Measurements from ENCODE around the gene ADAMTSL5.

The ADAMTSL5 gene

DNA sequence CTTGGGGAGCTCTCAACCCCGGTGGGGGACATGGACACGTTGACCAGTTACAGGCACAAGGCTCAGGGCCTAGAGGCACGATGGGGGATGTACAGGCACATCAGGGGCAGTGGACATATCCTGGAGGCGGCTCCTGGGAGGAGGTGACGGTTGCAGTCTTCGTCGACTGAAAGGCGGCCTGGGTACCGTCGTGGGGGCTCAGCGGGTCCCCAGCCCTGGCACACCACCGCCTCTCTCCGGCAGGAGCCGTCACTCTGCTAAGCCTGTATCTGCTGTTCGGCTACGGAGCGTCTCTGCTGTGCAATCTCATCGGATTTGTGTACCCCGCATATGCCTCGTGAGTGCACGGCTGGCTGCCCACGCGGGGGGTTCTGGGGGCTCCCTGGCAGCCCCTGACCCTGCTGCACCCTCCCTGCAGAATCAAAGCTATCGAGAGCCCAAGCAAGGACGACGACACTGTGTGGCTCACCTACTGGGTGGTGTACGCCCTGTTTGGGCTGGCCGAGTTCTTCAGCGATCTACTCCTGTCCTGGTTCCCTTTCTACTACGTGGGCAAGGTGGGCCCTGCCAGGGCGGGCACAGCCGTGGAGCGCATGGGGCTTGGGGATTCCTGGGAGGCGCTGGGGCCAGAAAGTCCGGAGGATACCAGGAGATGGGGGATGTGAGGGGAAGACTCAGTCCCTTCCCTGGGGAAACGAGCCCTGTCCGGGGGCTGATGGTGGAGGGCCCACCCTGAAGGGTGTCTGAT, 17.6 kb downstream of the ADAMTSL5 start:
- DNase-seq = no peak

DNA sequence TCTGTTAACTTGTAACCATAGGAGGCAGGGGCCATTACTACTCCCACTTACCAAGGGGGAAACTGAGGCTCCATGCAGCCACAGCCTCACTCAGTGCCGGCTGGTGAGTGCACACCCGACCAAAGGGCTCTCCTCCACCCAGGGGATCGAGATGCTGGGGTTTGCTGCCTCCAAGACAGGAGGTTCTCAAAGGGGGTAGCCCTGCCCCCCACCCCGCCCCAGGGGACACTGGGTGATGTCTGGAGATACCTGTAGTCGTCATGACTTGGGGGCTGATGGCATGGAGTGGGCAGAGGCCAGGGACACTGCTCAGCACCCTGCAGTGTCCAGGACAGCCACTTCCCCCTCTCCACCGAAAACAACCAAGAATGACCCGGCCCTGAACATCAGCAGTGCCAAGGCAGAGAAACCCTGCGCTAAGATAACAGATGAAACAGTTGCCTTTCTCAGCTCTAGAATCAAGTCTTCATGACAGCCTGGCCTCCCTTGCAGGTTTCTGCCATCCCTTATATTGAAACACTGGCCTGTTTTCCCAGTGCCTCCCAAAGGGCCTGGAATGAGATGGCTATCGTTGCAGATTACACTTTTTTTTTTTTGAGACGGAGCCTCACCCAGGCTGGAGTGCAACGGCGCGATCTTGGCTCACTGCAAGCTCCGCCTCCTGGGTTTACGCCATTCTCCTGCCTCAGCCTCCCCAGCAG, 18.6 kb downstream of the ADAMTSL5 start:
- DNase-seq = no peak

DNA sequence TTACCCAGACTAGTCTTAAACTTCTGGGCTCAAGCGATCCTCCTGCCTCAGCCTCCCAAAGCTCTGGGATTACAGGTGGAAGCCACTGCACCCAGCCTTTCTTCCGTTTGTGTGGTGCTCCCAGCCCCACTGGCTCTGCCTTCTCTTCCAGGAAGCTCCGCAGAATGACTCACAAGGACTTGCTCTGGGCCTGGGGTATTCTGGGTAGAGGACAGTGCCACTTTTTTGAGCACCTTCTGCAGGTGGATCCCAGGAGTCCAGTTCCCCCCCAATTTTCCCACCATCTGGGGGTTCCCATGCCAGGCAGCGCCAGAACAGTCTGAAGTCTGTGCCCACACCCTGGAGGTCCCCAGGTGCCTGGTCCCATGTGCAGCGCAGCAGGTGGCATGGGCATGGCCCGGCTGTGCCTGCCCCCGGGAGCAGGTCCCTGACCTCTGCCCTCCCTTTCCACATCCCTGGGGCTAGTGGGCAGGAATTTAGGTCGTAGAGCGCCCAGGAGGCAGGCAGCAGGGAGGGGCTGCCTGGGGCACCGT, 20.3 kb downstream of the ADAMTSL5 start:
- DNase-seq = no peak

DNA sequence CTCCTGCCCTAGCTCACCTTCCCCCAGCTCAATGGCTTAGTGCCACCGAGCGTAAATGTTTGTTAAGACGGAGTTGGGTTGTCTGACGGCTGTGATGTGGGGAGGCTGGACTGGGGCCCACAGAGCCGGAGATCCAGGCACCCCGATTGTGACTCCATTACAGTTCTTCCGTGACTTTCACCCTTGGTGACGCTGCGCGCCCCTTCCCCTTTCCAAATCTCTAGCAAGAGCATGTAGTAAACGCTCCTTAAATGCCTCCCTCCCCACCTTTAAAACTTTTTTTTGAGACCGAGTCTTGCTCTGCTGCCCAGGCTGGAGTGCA, 21.0 kb downstream of the ADAMTSL5 start:
- no peak for DNase-seq

DNA sequence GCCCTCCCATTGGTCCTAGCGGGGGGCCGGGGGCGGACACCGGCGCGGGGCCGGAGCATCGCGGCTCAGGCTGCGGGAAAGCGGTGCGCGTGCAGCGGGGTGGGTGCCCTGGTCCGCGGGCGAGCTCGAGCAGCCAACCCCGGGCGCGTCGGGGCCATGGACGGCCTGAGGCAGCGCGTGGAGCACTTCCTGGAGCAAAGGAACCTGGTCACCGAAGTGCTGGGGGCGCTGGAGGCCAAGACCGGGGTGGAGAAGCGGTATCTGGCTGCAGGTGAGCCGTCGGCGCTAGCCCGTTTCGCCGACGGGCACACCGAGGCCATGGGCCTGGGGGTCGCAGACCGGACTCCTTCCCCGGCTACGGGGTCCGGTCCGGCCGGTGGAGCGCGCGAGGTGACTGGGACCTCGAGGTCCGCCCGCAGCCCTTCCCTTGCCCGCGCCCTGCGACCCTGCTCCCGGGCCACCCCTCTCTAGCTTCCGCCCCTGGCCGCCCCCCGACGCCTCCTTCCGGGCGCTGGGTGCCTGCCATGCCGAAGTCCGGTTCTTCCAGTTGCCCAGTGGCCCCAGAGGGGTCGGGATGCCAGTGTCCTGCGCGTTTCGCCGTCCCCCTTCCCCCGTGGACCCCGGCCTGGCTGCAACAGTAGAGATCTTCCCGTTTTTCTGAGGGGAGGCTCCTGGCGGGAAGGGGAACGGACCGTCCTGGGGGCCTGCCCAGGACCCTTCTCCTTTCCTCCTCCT, 21.5 kb downstream of the ADAMTSL5 start, which contains the start of gene REEP6:
Gene REEP6, plus strand, starts transcription at position 68 of the 735 bp plus-strand sequence. Its CDS starts 89 bp downstream, at position 157.
- no peak for DNase-seq

DNA sequence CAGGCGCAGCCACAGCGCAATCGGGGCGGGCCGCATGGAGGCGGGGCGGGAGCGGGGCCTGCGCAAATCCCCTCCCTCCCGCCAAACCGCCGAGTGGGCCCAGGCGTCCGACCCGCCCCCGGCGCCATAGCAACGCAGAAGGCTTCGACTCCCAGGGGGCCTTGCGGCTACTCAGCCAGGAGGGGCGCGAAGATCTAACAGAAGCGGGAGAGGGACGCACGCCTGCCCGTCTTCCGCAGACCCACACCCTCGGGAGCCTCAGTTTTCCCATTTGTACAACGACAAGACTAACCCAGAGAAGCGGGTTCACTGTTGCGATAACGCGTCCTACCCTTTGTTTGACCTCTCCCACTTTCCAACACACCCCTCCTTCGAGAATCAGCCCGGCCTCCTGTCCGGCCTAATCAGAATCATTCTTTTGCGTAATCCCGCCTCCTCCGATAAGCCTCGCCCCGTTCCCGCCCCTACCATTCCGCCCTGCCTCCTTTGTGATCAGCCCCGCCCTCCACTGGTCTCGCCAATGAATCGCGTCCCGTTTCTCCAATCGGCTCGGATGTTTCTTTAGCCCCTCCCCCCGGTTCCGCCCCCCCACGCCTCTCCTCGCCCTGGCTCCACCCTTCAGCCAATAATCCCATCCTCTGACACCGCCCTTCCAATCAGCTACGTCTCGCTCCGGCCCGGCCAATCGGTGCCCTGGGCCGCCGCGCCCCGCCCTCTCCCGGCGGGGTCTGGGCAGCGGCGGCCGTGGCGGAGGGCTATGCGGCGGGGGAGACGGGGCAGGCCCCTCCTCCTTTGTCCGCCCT, 22.3 kb downstream of the ADAMTSL5 start, which contains the start of gene PCSK4:
Gene PCSK4, minus strand, starts transcription at position 40 of the 803 bp plus-strand sequence. Its CDS starts 4 bp downstream, at position 36.
- peak; percentile 100 for DNase-seq

DNA sequence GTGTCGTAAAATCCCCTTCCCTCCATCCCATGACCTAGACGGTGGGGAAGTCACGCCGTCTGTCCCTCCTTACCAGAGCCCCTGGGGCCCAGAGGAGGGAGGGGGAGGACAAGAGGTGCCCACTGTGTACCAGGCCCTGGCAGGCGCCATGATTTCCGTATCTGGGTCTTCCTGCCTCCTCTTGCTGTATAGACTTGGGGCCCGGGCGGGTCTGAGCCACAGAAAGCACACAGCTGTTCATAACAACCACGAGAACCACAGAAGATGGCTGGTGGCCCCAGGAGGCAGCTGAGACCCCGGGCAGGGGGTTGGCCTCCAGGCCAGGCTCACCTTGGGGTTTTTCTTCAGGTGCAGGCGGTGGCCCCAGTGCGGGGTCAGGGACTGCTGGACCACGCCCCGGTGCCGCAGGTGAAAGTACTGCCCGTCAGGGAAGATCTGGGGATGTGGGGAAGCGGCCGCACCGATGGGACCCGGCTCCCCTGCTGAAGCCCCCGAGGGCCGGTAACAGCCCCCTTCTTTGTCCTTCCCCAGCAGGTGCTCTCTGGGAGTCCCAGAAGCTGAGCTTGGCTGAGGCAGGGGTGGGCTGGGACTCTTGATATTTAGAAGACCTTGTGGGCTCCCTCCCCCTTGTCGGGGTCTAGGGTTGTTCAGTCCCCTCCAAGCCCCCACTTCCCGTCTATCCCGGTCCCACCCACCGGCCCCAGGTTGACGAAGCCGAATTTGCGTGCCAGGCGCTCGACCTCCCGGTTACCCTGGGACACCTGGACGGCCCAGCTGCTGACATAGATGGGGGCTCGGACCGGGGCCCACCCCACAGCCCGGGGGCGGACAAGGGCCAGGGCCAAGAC, 23.1 kb downstream of the ADAMTSL5 start:
- DNase-seq = peak; percentile 63

DNA sequence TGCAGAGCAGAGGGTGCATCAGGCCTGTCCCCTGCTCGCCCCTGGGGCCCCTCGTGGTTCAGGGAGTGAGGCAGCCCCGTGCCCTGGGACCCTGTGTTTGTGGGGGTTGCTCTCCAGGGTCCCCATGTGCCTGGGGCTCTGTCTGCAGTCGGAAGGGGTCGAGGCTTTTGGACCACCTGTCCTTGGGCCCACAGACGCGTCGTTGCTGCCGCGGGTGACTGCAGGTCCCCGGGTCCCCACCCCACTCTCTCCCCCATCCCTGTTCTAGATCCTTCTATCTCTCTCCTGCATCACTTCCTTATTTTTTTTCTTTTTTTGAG, 24.6 kb downstream of the ADAMTSL5 start:
- DNase-seq = no peak

DNA sequence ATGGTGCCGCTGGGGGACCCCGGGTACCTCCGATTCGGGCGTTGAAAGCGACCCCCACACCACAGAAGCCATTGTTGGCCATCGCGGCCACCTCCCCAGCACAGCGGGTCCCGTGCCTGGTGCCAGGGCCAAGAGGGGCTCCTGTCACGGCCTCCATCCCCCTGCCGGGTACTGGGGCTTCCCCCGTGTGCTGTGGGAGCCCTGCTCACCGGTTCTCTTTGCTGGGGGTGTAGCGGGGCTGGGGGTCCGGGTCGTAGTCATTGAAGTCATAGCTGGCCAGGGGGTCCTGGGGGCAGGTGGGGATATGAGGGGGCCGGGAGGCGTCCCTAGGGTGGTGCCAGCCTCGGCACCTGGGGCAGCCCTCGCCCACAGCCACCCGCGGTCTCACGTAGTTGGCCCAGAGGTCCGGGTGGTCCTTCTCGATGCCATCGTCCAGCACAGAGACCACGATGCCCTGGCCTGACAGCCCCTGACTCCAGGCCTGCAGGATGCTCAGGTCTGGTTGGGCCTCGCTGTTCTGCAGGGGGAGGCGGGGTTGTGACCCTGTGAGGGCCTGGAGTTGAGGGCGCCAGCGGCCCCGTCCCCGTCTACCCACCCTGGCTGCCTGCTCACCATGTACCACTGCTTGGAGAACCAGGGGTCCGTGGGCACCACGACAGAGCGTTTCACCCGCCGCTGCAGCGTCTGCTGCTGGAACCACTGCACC, 25.1 kb downstream of the ADAMTSL5 start:
- DNase-seq = no peak

DNA sequence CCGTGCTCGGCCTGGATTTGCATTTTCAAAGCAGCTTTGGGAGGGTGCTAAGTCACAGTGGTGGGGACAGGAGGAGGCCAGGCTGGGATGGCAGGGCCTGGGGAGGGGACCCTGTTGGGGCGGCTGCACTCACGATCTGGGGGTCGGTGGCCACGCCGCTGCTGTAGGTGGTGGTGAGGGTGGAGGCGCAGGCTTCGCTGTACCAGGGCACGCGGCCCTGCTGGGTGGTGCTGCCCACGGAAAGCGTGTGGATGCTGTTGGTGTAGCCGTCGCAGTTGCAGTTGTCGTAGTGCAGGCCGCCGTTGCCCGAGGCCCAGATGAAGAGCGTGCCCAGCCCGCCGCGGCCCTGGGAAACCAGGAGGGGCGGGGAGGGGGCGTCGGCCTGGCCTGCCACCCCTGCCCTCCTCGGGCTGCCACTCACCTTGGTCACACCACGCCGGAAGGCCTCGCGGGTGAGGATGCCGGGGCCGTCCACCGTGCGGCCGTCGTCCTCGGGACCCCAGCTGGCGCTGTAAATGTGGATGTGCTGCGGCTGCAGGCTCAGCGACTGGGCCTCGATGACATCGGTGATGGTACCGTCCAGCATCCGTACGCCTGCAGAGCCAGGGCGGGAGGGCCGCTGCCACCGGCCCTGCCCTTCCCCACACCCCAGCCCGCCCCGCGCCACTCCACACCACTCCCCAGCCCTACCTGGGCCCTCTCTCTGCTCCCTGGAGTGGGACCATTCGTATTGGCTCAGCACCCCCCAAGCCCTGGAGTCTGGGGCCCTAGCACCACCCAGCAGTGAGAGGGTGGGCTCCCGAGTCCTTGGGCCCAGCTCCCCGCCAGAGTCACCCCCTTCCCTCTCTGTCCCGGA, 25.9 kb downstream of the ADAMTSL5 start:
- DNase-seq = no peak

DNA sequence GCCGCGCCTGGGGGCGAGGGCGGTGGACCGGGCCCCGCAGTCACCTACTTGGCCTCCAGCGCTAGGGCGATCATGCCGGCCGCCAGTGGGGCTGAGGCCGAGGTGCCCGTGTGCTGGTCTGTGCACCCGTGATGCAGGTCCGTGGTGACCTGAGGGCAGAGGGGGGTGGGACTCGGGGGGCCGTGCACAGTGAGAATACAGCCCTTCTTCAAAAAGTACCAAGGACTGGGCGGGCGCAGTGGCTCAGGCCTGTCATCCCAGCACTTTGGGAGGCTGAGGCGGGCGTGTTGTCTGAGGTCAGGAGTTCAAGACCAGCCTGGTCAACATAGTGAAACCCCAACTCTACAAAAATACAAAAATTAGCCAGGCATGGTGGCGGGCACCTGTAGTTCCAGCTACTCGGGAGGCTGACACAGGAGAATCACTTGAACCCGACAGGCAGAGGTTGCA, 28.8 kb downstream of the ADAMTSL5 start:
- DNase-seq = no peak

DNA sequence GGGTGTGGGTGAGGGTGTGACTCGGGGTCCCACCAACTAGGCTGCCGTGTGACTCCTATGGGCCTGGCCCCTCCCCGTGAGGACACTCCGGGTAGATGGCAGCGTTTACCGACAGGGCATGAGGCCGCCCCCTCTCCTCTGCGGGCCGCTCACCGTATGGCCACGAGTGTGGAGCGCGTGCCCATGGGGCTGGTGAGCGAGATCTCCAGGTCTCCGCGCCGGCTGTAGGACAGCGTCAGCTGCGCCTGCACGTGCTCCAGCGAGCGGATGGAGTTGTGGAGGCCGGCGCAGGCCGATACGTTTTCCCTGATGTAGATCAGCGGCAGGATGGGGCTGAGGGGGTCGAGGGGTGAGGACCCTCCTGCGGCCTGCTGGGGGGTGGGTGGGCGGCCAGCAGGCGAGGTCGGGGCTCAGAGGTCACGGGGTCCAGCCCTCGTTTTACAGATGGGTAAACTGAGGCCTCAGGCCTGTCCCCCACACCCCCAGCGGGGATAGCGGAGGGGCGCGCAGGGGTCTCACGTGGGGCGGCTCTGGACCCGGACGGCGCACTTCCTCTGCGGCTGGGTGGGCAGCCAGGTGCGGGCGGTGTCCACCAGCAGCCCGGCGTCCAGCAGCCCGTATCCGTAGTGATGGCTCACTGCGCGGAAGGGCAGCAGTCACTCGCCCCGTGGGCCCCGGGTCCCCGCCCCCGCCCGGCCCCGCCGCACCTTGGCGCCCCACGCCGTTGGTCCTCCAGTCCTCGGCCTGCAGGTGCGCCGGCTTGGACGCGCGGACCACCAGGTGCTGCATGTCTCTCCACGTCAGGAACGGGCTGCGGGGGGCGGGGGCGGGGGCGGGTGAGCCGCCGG, 29.5 kb downstream of the ADAMTSL5 start:
- DNase-seq = no peak

DNA sequence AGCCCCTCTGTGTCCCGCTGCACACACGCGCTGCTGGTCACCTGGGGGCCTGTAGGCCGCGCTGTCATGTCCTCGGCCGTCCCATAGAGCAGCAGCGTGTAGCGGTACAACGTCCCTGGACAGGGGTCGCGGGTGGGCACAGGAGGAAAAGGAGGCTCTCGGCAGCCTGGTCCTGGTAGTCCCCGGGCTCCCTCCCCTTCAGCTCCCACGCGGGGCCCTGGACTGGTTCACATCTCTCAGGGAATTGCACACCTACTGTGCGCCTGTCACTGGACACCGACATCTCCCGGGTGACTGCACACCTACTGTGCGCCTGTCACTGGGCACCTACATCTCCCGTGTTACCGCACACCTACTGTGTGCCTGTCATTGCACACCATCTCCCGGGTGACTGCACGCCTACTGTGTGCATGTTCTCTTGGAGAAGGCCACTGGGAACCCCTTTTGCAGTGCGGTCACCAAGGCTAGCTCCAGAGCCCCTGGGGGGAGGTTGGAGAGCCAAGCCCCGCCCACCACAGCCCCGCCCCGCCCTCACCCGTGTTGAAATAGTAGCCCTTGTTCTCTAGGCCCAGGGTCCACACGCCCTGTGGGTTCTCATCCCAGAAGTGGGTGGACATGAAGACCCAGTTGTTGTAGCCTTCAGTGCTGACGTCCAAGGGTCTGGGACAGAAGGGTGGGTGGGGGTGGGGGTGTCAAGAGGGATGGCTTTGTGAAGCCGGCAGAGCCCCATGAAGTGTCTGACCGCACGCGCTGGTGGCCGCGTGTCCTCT, 30.3 kb downstream of the ADAMTSL5 start:
- DNase-seq = no peak

DNA sequence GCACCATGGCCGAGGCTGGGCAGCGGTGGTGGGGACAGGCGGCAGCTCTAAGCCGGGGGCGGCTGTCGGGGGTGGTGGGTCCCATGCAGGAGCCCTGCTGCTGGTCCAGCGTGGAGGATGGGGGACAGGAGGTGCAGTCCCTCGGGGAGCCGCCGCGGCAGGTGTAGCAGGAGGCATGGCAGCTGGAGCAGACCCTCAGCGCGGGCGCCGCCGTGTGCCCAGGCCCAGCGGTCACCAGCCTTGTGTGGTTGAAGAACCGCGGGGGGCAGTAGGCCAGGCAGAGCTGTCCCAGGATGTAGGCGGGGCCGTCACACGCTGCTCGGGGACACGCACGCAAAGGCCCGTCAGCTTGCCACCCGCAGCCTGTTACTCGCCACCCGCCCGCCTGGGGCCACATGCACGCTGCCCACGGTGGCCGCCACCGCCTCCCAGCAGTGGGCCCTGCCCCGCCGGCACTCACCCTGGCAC, 30.9 kb downstream of the ADAMTSL5 start:
- peak; percentile 42 for DNase-seq

DNA sequence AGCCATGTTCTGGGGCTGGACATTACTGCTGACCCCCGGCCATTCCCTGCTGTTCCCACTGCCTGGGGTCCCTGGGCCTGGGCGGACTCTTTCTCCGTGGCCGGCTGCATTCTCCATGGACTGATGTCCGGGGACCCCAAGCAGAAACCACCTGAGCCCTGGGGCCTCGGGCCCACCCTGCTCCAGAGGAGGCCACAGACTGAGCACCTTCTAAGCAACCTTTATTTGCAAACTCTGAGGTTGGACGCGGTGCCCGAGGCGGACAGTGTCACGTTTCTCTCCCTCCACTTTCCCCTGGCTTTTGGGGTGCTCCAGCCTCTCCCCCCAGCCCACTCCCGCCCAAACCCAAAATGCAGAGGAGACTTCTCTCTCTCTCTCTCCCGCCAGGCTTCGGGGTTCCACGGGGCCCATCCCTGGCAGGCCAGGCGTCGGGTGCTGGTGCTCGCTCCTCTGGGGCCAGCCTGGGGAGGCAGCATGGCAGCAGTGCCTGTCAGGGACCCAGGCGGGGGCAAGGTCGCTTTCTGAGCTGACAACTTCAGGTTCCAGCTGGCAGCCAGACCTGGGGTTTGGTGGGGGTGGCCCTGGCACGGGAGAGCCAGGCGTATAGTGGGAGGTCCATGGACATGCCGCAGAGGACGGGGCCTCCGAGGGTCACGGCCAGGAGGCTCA, 31.5 kb downstream of the ADAMTSL5 start:
- no peak for DNase-seq

DNA sequence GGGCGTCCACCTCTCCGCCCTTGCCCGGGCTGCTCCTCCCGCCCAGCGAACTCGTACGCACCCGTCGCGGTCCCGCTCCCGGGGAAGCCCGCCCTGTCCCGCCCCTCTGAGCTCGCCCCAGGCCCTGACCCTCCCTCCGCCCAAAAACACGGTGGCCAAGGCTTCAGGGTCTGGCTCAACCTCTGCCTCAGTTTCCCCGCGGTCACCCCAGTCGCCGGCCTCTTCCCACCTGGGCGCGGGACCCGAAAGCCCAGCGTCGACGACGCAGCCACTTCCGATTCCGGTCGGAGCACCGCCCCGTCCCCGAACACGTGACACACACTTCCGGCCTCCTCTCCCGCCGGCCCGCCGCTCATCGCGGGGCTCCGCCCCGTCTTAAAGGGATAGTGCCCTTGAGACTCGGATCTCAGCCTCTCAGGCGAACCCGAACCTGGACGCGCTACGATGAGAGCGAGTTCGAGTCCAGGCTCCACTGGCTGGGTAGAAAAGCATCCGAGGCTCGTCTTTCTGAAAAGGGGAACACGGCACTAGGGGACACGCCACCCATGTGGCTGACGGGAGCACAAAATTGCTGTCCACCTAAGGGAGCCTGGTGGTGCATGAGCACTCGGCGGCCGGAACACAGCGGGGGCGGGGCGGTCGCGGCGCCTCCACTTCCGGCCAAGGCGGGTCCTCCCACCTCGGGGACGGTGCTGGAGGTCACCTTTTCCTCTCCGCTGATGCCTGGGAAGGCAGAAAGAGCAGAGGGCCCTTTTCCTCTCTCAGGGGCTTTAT, 33.7 kb downstream of the ADAMTSL5 start, which contains the start of gene C19orf25:
Gene C19orf25, minus strand, starts transcription at position 282 of the 774 bp plus-strand sequence. CDS start 312 bp downstream, outside the sequence.
- peak; percentile 98 for DNase-seq
